HEK293T (cell line): ENCODE measurements around the gene RAD51.

ENCODE experiments used
- CTCF ChIA-PET: fragments of 350-600 bp; formaldehyde crosslinking; extraction: SDS; loops from one replicate; lab custom pipeline; 2021; ENCODE audit warnings: antibody characterized with exemption, inconsistent platforms; lab: Yijun Ruan, JAX
- POLR2A ChIA-PET: fragments of 350-600 bp; formaldehyde crosslinking; extraction: SDS; loops from one replicate; lab custom pipeline; 2020; ENCODE audit warnings: antibody characterized with exemption, inconsistent platforms; lab: Yijun Ruan, JAX
- DNase-seq: peaks from one replicate; pipeline ENCODE4 v3.0.0; 2012; ENCODE audit warnings: mixed read lengths; ENCODE audit errors: extremely low spot score
- ARNT ChIP-seq: fragments of 450-650 bp; IDR thresholded peaks from 2 replicates; pipeline ENCODE4 v1.6.1; 2017; ENCODE audit warnings: mild to moderate bottlenecking
- BHLHE40 ChIP-seq: fragments of 450-650 bp; IDR thresholded peaks from 2 replicates; pipeline ENCODE4 v1.6.1; 2016; ENCODE audit warnings: mild to moderate bottlenecking, moderate library complexity, borderline replicate concordance
- CTBP1 ChIP-seq: fragments of 450-650 bp; IDR thresholded peaks from 2 replicates; pipeline ENCODE4 v1.6.1; 2016; ENCODE audit warnings: borderline replicate concordance
- ELF4 ChIP-seq: fragments of 450-650 bp; IDR thresholded peaks from 2 replicates; pipeline ENCODE4 v1.6.1; 2017; ENCODE audit warnings: antibody characterized with exemption
- FOXA1 ChIP-seq: fragments of 450-650 bp; IDR thresholded peaks from 2 replicates; pipeline ENCODE4 v1.6.1; 2016; ENCODE audit warnings: mild to moderate bottlenecking
- FOXK2 ChIP-seq: fragments of 450-650 bp; IDR thresholded peaks from 2 replicates; pipeline ENCODE4 v1.6.1; 2016; ENCODE audit warnings: mild to moderate bottlenecking
- FOXM1 ChIP-seq: fragments of 450-650 bp; IDR thresholded peaks from 2 replicates; pipeline ENCODE4 v1.6.1; 2017; ENCODE audit warnings: mild to moderate bottlenecking, borderline replicate concordance
- HDGF ChIP-seq: fragments of 450-650 bp; IDR thresholded peaks from 2 replicates; pipeline ENCODE4 v1.6.1; 2017; ENCODE audit warnings: antibody characterized with exemption, borderline replicate concordance
- L3MBTL2 ChIP-seq: fragments of 450-650 bp; conservative IDR thresholded peaks from 2 replicates; pipeline ENCODE4 v1.6.1; 2016; ENCODE audit warnings: mild to moderate bottlenecking
- LEF1 ChIP-seq: fragments of 450-650 bp; IDR thresholded peaks from 2 replicates; pipeline ENCODE4 v1.6.1; 2017; ENCODE audit warnings: mild to moderate bottlenecking, borderline replicate concordance
- NFRKB ChIP-seq: fragments of 450-650 bp; IDR thresholded peaks from 2 replicates; pipeline ENCODE4 v1.6.1; 2016; ENCODE audit warnings: mild to moderate bottlenecking, moderate library complexity
- PKNOX1 ChIP-seq: fragments of 450-650 bp; IDR thresholded peaks from 2 replicates; pipeline ENCODE4 v1.6.1; 2016
- SP1 ChIP-seq: fragments of 450-650 bp; IDR thresholded peaks from 2 replicates; pipeline ENCODE4 v1.6.1; 2017
- SUZ12 ChIP-seq: fragments of 450-650 bp; IDR thresholded peaks from 2 replicates; pipeline ENCODE4 v1.6.1; 2016; ENCODE audit warnings: mild to moderate bottlenecking
- TARDBP ChIP-seq: fragments of 450-650 bp; IDR thresholded peaks from 2 replicates; pipeline ENCODE4 v1.6.1; 2016
- ZNF384 ChIP-seq: fragments of 450-650 bp; IDR thresholded peaks from 2 replicates; pipeline ENCODE4 v1.6.1; 2016

RAD51 gene

GRCh38 chr15:40743921-40744814 is 49.2 kb downstream of the RAD51 start:
- ChIA-PET POLR2A (interaction anchor here (0.6 to 0.9 kb wide), 2 partner anchors 32 to 63 kb away, joined by 3 to 4 read pairs; partner anchors contain the start of gene DNAJC17), CTCF (interaction anchor here (1.2 kb wide), 1 partner anchor 38 kb away, joined by 4 read pairs; no protein-coding TSS in a partner anchor)
- no peak for TF ChIP-seq FOXM1
- TF ChIP-seq BHLHE40: no peak
- no peak for TF ChIP-seq PKNOX1
- TF ChIP-seq SP1: no peak
- TF ChIP-seq CTBP1: no peak
- no peak for TF ChIP-seq FOXK2
- no peak for TF ChIP-seq ELF4
- no peak for TF ChIP-seq L3MBTL2
- TF ChIP-seq SUZ12: no peak
- TF ChIP-seq HDGF: no peak
- no peak for TF ChIP-seq TARDBP
- TF ChIP-seq ARNT: no peak
- no peak for TF ChIP-seq NFRKB
- no peak for TF ChIP-seq ZNF384
- TF ChIP-seq LEF1: no peak
- TF ChIP-seq FOXA1: no peak
- no peak for DNase-seq

- CTCF ChIA-PET: interaction anchor here (0.6 to 1.2 kb wide), 2 partner anchors 22 to 38 kb away, joined by 3 to 4 read pairs; no protein-coding TSS in a partner anchor
- DNase-seq: no peak
- TF ChIP-seq NFRKB (no peak), FOXK2 (no peak), ELF4 (no peak), PKNOX1 (no peak), CTBP1 (no peak), ZNF384 (no peak), ARNT (no peak), HDGF (no peak), LEF1 (no peak), L3MBTL2 (no peak)
- POLR2A ChIA-PET: interaction anchor here (0.6 to 0.9 kb wide), 2 partner anchors 33 to 63 kb away, joined by 3 to 4 read pairs; partner anchors contain the start of gene DNAJC17
Measured at GRCh38 chr15:40744815-40745152, 49.8 kb downstream of the RAD51 start.

GRCh38 chr15:40746916-40747418 is 52.0 kb downstream of the RAD51 start:
- no peak for TF ChIP-seq TARDBP
- no peak for TF ChIP-seq PKNOX1
- TF ChIP-seq FOXM1: no peak
- TF ChIP-seq FOXA1: no peak
- TF ChIP-seq ZNF384: no peak
- TF ChIP-seq ARNT: no peak
- TF ChIP-seq L3MBTL2: no peak
- TF ChIP-seq SUZ12: no peak
- TF ChIP-seq FOXK2: no peak
- no peak for DNase-seq
- ChIA-PET POLR2A (interaction anchor here (0.8 to 1.2 kb wide), 3 partner anchors 18 to 177 kb away, joined by 3 to 4 read pairs (median 3); partner anchors contain the start of gene RHOV), CTCF (interaction anchor here (0.6 to 1.7 kb wide), 6 partner anchors 17 to 147 kb away, joined by 3 to 10 read pairs (median 3); partner anchors contain the start of genes GCHFR and VPS18)

GRCh38 chr15:40747685-40748631 is 53.0 kb downstream of the RAD51 start:
- no peak for DNase-seq
- no peak for TF ChIP-seq FOXA1
- TF ChIP-seq ARNT: no peak
- TF ChIP-seq FOXK2: no peak
- TF ChIP-seq CTBP1: no peak
- no peak for TF ChIP-seq ZNF384
- TF ChIP-seq LEF1: no peak
- no peak for TF ChIP-seq FOXM1
- no peak for TF ChIP-seq NFRKB
- TF ChIP-seq PKNOX1: no peak
- TF ChIP-seq SP1: no peak
- no peak for TF ChIP-seq SUZ12
- TF ChIP-seq ELF4: no peak
- no peak for TF ChIP-seq HDGF
- TF ChIP-seq BHLHE40: no peak
- TF ChIP-seq L3MBTL2: no peak
- no peak for TF ChIP-seq TARDBP
- ChIA-PET CTCF (interaction anchor here (1.1 to 2.4 kb wide), 3 partner anchors 34 to 113 kb away, joined by 3 to 10 read pairs (median 6); no protein-coding TSS in a partner anchor), POLR2A (interaction anchor here (0.8 kb wide), 1 partner anchor 17 kb away, joined by 3 read pairs; no protein-coding TSS in a partner anchor)
